22Rv1 (cell line): ENCODE measurements around the gene DNAJB12.

Source experiments
- ZFX ChIP-seq: fragments of 450-650 bp; IDR thresholded peaks from 2 replicates; pipeline ENCODE4 v1.6.1; 2017; ENCODE audit warnings: antibody characterized with exemption, borderline replicate concordance
- TF ChIP-seq, protein P1 (sequence below): fragments of 450-650 bp; IDR thresholded peaks from 2 replicates; pipeline ENCODE4 v1.5.1; 2017; ENCODE audit warnings: mild to moderate bottlenecking

DNA sequence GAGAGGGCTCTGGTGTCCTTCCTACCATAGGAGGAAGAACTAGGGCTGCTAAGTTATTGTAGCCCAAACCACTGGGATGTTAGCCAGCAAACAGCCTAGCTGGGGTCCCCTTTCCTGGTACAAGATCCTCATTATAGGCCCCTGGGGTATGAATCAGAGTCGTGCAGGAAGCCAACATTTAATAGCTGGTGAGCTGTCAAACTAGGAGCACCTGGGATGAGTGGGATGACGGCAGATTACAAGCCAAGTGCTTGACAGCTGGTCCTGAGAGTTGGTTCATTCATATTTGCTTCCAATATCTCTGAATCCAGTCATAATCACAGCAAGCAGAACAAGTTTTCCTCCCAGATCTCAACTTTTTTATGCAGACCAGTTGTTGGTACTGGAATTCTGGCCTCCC, 25.1 kb upstream of the DNAJB12 start:
- TF ChIP-seq, protein P1, sequence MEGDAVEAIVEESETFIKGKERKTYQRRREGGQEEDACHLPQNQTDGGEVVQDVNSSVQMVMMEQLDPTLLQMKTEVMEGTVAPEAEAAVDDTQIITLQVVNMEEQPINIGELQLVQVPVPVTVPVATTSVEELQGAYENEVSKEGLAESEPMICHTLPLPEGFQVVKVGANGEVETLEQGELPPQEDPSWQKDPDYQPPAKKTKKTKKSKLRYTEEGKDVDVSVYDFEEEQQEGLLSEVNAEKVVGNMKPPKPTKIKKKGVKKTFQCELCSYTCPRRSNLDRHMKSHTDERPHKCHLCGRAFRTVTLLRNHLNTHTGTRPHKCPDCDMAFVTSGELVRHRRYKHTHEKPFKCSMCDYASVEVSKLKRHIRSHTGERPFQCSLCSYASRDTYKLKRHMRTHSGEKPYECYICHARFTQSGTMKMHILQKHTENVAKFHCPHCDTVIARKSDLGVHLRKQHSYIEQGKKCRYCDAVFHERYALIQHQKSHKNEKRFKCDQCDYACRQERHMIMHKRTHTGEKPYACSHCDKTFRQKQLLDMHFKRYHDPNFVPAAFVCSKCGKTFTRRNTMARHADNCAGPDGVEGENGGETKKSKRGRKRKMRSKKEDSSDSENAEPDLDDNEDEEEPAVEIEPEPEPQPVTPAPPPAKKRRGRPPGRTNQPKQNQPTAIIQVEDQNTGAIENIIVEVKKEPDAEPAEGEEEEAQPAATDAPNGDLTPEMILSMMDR, result no peak
- TF ChIP-seq ZFX, result no peak
